Activated CD4-positive, alpha-beta memory T cell treated with anti-CD3 and anti-CD28 coated beads for 36 hours (primary cell): Measurements from ENCODE around the gene APOM. TPM values are rescaled to one million over a fixed set of nuclear protein-coding genes. Genes with fewer than 3 reads are reported as not detected.
A peak's percentile ranks its signal among the peaks of the same experiment; 100 is the strongest.

Experiments
- CTCF ChIA-PET: fragments of 350-600 bp; sonication (Branson Sonifier 250); formaldehyde crosslinking; loops from one replicate; lab custom pipeline; 2021; ENCODE audit warnings: antibody characterized with exemption, inconsistent platforms; lab: Charles Lee
- POLR2A ChIA-PET: fragments of 350-600 bp; sonication (Branson Sonifier 250); formaldehyde crosslinking; loops from one replicate; lab custom pipeline; 2021; ENCODE audit warnings: antibody characterized with exemption; lab: Charles Lee
- DNase-seq: peaks from one replicate; pipeline ENCODE4 v3.0.0-alpha.2; 2020
- H3K27ac Mint-ChIP-seq: one replicate; pipeline ENCODE4 v1.8.0; 2021; ENCODE audit warnings: mixed read lengths
- H3K27me3 Mint-ChIP-seq: one replicate; pipeline ENCODE4 v1.8.0; 2021; ENCODE audit warnings: mixed read lengths
- H3K36me3 Mint-ChIP-seq: one replicate; pipeline ENCODE4 v1.8.0; 2021; ENCODE audit warnings: mixed read lengths
- H3K4me1 Mint-ChIP-seq: one replicate; pipeline ENCODE4 v1.8.0; 2021; ENCODE audit warnings: low read depth, mixed read lengths
- H3K4me3 Mint-ChIP-seq: one replicate; pipeline ENCODE4 v1.8.0; 2021; ENCODE audit warnings: mild to moderate bottlenecking, mixed read lengths
- H3K9me3 Mint-ChIP-seq: one replicate; pipeline ENCODE4 v1.8.0; 2021; ENCODE audit warnings: mixed read lengths
- intact Hi-C: fragments of 100-400 bp; cut with micrococcal nuclease; formaldehyde crosslinking; loops from one replicate; pipeline ENCODE4 v1.15.1; 2023
- total RNA-seq, 2 experiments: library from RNA; stranded (reverse); gene quantifications; one replicate each; pipeline ENCODE4 v1.2.3, GENCODE V29; 2021

APOM gene
- total RNA-seq, 2 experiments from 2014 or later = 2.9 to 3.1 TPM

DNA sequence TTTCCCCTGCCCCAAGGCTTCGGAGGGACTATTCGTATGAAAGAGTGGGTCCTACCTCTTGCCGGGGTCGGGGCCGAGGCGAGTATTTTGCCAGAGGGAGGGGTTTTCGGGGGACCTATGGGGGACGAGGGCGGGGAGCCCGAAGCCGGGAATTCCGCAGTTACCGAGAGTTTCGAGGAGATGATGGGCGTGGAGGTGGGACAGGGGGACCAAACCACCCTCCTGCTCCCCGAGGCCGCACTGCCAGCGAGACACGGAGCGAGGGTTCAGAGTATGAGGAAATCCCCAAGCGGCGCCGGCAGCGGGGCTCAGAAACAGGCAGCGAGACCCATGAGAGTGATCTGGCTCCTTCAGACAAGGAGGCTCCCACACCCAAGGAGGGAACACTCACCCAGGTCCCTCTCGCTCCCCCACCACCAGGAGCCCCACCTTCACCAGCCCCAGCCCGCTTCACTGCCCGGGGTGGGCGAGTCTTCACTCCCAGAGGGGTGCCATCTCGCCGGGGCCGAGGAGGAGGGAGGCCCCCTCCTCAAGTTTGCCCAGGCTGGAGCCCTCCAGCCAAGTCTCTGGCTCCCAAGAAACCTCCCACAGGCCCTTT, 23.9 kb upstream of the APOM start:
- Mint-ChIP-seq H3K36me3 (peaks cover 72% of the 10 kb centered on the region), H3K27ac (no peak overlapping the region)
- intact Hi-C loops = no loop called here

DNA sequence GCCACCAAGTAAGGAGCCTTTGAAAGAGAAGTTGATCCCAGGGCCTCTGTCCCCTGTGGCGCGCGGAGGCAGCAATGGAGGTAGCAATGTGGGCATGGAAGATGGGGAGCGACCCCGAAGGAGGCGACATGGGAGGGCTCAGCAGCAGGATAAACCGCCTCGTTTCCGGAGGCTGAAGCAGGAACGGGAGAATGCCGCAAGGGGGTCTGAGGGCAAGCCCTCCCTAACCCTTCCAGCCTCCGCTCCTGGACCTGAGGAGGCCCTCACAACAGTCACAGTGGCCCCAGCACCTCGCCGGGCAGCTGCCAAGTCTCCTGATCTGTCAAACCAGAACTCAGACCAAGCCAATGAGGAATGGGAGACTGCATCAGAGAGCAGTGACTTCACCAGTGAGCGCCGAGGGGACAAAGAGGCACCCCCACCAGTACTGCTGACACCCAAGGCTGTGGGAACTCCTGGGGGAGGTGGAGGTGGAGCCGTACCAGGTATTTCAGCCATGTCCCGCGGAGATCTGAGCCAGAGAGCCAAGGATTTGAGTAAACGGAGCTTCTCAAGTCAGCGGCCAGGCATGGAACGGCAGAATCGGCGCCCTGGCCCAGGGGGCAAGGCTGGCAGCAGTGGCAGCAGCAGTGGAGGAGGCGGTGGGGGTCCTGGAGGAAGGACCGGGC, 23.3 kb upstream of the APOM start:
- intact Hi-C loops = no loop called here
- CTCF ChIA-PET = no interaction called here
- H3K27me3 Mint-ChIP-seq = no peaks in the 10 kb centered on the region
- POLR2A ChIA-PET = no interaction called here
- no peak overlapping the region for H3K4me3 Mint-ChIP-seq
- peaks cover 72% of the 10 kb centered on the region for H3K36me3 Mint-ChIP-seq
- no peaks in the 10 kb centered on the region for H3K9me3 Mint-ChIP-seq
- no peak overlapping the region for H3K27ac Mint-ChIP-seq
- DNase-seq = no peak
- no peaks in the 10 kb centered on the region for H3K4me1 Mint-ChIP-seq

More for the DNA sequence above, 23.9 kb upstream of the APOM start:
- no peaks in the 10 kb centered on the region for H3K4me1 Mint-ChIP-seq
- CTCF ChIA-PET = no interaction called here
- H3K9me3 Mint-ChIP-seq = no peaks in the 10 kb centered on the region
- no peak for DNase-seq
- no peaks in the 10 kb centered on the region for H3K27me3 Mint-ChIP-seq
- H3K4me3 Mint-ChIP-seq = no peak overlapping the region
- POLR2A ChIA-PET = interaction anchor here (0.7 to 1.0 kb wide), 2 partner anchors 8 to 21 kb away, joined by 3 read pairs; partner anchors contain the start of gene BAG6

DNA sequence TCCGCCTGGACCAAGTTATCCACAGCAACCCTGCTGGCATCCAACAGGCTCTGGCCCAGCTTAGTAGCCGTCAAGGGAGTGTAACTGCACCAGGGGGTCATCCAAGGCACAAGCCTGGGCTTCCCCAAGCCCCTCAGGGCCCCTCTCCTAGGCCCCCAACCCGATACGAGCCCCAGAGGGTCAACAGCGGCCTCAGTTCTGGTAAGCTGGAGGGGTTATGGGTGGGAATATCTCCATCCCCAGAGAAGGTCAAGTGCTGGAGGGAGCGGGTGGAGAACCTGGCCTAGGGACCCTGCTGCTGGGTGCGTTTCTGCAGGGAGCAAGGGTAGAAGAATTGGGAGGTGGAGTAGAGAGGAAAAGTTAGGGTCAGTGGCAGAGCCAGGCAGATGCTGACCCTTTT, 22.2 kb upstream of the APOM start:
- ChIA-PET CTCF (interaction anchor here (0.7 kb wide), 1 partner anchor 35 kb away, joined by 3 read pairs; no protein-coding TSS in a partner anchor), POLR2A (interaction anchor here (1.1 to 1.3 kb wide), 3 partner anchors 8 to 11 kb away, joined by 3 to 5 read pairs (median 3); no protein-coding TSS in a partner anchor)
- intact Hi-C loops = no loop called here
- Mint-ChIP-seq H3K4me1 (no peaks in the 10 kb centered on the region), H3K9me3 (no peaks in the 10 kb centered on the region), H3K36me3 (peaks cover 64% of the 10 kb centered on the region), H3K4me3 (no peak overlapping the region), H3K27me3 (no peaks in the 10 kb centered on the region), H3K27ac (no peak overlapping the region)
- DNase-seq = no peak

DNA sequence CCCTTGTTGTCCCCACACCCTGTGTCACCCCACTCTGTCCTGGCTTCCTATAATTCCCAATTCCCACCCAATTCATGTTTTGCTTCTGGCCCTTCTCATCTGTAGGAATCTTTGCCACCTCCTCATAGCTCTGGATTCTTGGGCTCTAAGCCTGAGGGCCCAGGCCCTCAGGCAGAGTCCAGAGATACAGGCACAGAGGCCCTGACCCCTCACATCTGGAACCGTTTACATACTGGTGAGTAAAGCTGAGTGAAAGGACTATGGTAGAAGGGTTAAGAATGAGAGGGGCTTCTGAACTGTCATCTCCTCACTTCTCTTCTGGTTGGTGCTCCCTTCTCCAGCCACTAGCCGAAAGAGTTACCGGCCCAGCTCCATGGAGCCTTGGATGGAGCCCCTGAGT, 21.6 kb upstream of the APOM start:
- CTCF ChIA-PET = interaction anchor here (2.0 kb wide), 1 partner anchor 83 kb away, joined by 4 read pairs; no protein-coding TSS in a partner anchor
- H3K9me3 Mint-ChIP-seq = no peaks in the 10 kb centered on the region
- peaks cover 63% of the 10 kb centered on the region for H3K36me3 Mint-ChIP-seq
- no peak overlapping the region for H3K27ac Mint-ChIP-seq
- no peaks in the 10 kb centered on the region for H3K4me1 Mint-ChIP-seq
- no peak overlapping the region for H3K4me3 Mint-ChIP-seq
- POLR2A ChIA-PET = interaction anchor here (1.1 to 1.3 kb wide), 3 partner anchors 9 to 12 kb away, joined by 3 to 5 read pairs (median 3); no protein-coding TSS in a partner anchor
- intact Hi-C loops = no loop called here
- DNase-seq = no peak
- no peaks in the 10 kb centered on the region for H3K27me3 Mint-ChIP-seq

DNA sequence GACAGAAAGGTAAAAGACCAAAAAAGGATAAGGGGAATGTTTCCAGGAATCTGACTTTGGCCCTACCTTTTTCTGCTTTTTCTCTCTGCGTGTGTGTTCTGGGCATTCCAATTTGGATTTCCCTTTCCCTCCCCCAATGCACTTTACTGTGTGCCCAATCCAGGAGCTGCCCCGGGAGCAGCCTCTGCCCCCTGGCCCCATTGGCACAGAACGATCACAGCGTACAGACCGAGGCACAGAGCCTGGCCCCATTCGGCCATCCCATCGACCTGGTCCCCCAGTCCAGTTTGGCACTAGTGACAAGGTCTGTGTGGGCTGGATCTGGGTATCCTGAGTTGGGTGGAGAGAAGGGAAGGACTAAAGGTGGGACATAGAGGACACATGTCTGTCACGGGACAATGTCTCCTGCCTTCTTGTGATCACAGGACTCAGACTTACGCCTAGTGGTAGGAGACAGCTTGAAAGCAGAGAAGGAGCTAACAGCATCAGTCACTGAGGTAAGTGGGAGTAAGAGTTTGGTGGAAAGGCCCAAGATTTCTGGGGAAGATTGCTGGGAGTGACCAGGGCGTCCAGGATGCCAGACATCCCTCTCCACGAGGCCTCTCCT, 20.6 kb upstream of the APOM start:
- no peak overlapping the region for H3K4me3 Mint-ChIP-seq
- no peaks in the 10 kb centered on the region for H3K9me3 Mint-ChIP-seq
- intact Hi-C loops = no loop called here
- no peaks in the 10 kb centered on the region for H3K27me3 Mint-ChIP-seq
- CTCF ChIA-PET = interaction anchor here (2.0 kb wide), 1 partner anchor 84 kb away, joined by 4 read pairs; no protein-coding TSS in a partner anchor
- H3K4me1 Mint-ChIP-seq = peaks cover 5% of the 10 kb centered on the region
- no peak for DNase-seq
- H3K36me3 Mint-ChIP-seq = peaks cover 59% of the 10 kb centered on the region
- POLR2A ChIA-PET = interaction anchor here (1.2 kb wide), 1 partner anchor 9 kb away, joined by 5 read pairs; no protein-coding TSS in a partner anchor
- peak overlapping the region; percentile 47 for H3K27ac Mint-ChIP-seq

DNA sequence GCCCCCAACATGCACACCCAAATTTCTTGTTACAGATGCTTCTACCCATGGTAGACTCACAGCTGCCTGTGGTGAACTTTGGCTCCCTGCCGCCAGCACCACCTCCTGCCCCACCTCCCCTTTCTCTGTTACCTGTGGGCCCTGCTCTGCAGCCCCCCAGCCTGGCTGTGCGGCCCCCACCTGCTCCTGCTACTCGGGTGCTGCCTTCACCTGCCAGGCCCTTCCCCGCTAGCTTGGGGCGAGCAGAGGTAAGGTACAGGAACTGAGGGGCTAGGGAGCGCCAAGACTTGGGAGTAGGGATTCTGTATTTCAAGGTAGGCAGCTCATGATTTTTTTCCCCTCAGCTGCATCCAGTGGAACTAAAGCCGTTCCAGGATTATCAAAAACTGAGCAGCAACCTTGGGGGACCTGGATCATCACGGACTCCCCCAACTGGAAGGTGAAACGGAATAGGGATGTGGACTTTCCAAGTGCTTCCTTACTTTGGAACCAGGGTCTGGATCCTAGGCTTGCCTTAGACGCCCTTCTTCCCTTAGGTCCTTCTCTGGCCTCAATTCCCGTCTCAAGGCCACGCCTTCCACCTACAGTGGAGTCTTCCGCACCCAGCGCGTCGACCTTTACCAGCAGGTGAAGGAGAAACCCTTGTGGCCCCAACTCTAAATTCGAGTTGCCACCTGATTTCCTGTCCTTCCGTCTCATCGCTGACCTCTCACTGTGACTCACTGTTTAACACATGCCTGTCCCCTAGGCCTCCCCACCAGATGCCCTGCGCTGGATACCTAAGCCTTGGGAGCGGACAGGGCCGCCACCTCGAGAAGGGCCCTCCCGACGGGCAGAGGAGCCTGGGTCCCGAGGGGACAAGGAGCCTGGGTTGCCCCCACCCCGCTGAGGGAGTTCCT, 18.7 kb upstream of the APOM start:
- ChIA-PET CTCF (no interaction called here), POLR2A (interaction anchor here (1.6 kb wide), 2 partner anchors 15 to 16 kb away, joined by 4 to 5 read pairs; partner anchors contain the start of gene BAG6)
- Mint-ChIP-seq H3K27me3 (no peaks in the 10 kb centered on the region), H3K4me3 (no peak overlapping the region), H3K36me3 (peaks cover 54% of the 10 kb centered on the region), H3K4me1 (peaks cover 5% of the 10 kb centered on the region), H3K9me3 (no peaks in the 10 kb centered on the region), H3K27ac (peak overlapping the region; percentile 66)
- intact Hi-C loops = no loop called here
- DNase-seq = no peak

DNA sequence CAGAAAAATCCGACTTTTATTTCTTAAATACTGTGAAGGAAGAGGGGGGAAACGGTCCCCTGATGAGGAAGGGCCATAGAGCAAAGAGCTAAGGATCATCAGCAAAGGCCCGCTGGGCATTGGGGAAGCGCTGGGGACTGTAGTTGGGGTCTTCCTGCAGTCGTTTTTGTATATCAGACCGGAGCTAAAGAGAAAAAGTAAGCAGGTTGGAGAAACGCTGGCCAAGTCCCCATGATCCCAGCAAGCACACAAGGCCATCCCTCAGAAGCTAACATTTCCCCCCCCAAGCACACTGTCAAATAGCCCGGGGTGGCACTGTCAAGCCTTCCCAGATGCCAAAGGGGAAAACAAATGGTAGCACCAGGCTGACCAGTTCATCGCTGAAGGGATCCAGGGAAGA, 16.7 kb upstream of the APOM start:
- Mint-ChIP-seq H3K27ac (peak overlapping the region; percentile 47), H3K27me3 (no peaks in the 10 kb centered on the region), H3K4me1 (peaks cover 5% of the 10 kb centered on the region), H3K36me3 (peaks cover 45% of the 10 kb centered on the region), H3K9me3 (no peaks in the 10 kb centered on the region), H3K4me3 (no peak overlapping the region)
- DNase-seq = no peak
- CTCF ChIA-PET = interaction anchor here (1.4 to 1.8 kb wide), 2 partner anchors 12 to 97 kb away, joined by 4 to 6 read pairs; partner anchors contain the start of gene DDX39B
- intact Hi-C loops = no loop called here
- POLR2A ChIA-PET = interaction anchor here (0.5 to 2.2 kb wide), 3 partner anchors 12 to 540 kb away, joined by 3 to 10 read pairs (median 3); no protein-coding TSS in a partner anchor

DNA sequence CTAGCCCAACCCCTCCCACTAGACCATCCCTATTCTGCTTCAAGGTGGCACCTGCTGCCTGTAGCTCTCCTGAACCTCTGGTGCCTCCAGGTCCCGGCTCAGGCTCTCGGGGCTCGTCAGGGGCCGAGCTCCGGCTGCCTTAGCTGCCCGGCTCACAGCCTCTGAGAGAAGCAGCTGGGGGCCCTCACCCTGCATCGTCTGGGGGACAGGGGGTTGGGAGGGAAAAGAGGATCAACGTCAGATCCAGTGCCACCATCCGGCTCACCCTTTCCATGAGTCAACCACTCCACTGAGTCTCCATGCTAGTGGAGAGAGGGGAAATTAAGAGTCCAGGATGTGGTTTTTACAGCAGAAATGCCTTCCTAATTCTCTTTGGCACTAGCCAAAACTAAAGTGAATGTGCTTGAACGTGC, 16.2 kb upstream of the APOM start:
- ChIA-PET POLR2A (interaction anchor here (0.5 to 2.2 kb wide), 4 partner anchors 8 to 539 kb away, joined by 3 to 10 read pairs (median 3); no protein-coding TSS in a partner anchor), CTCF (interaction anchor here (1.4 to 1.8 kb wide), 2 partner anchors 12 to 98 kb away, joined by 4 to 6 read pairs; partner anchors contain the start of gene DDX39B)
- Mint-ChIP-seq H3K27me3 (no peaks in the 10 kb centered on the region), H3K36me3 (peaks cover 44% of the 10 kb centered on the region), H3K4me1 (peaks cover 5% of the 10 kb centered on the region), H3K27ac (peak overlapping the region; percentile 81), H3K4me3 (no peak overlapping the region), H3K9me3 (no peaks in the 10 kb centered on the region)
- peak; percentile 62 for DNase-seq
- intact Hi-C loops = no loop called here

DNA sequence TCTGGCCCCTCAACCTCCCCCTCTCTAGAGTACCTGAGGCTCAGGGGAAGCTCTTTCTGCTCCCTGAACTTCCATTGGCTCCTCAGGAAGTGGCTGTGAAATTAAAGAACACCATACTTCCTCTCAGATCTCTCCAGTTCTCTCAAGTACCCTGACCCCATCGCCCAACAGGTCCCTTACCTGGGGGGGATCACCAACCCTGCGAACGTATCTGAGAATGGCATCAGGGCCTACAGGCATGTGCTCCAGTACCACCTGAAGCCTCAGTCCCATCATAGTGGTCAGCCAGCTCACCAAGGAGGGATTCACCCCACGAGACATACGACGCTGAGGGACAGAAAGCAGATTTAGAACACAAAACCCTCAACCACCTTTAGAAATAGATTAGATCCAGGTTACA, 15.1 kb upstream of the APOM start:
- peaks cover 5% of the 10 kb centered on the region for H3K4me1 Mint-ChIP-seq
- ChIA-PET POLR2A (interaction anchor here (2.2 kb wide), 1 partner anchor 11 kb away, joined by 10 read pairs; no protein-coding TSS in a partner anchor), CTCF (no interaction called here)
- no peaks in the 10 kb centered on the region for H3K27me3 Mint-ChIP-seq
- peak overlapping the region; percentile 34 for H3K27ac Mint-ChIP-seq
- no peak for DNase-seq
- H3K4me3 Mint-ChIP-seq = no peak overlapping the region
- H3K36me3 Mint-ChIP-seq = peaks cover 51% of the 10 kb centered on the region
- no peaks in the 10 kb centered on the region for H3K9me3 Mint-ChIP-seq
- intact Hi-C loops = no loop called here

DNA sequence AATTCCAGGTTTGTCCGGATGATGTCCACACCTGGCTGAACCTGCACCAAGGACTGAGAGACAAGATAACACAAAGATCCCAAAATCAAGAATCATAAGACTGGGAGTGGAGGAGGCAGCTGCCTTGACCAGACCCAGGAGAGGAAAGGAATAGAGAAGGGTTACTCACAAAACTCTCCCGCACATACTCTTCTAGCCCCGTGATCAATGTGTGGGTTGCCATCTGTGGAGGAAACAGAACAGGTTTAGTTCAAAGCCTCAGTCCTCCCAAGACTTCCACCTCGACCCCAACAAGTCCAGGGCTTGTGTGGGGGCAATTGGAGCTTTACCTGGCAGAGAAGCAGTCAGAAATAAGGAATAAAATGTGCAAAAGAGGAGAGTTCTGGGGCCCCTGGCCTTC, 14.3 kb upstream of the APOM start:
- Mint-ChIP-seq H3K27ac (peak overlapping the region; percentile 25), H3K4me3 (no peak overlapping the region), H3K27me3 (no peaks in the 10 kb centered on the region), H3K36me3 (peaks cover 45% of the 10 kb centered on the region), H3K9me3 (no peaks in the 10 kb centered on the region), H3K4me1 (peaks cover 5% of the 10 kb centered on the region)
- intact Hi-C loops = no loop called here
- ChIA-PET CTCF (no interaction called here), POLR2A (no interaction called here)
- DNase-seq = no peak
